NCI-H510A (cell line): ENCODE measurements around the gene NPEPL1.

Experiments
- DNase-seq: peaks from one replicate; lab custom pipeline; 2025; lab: John Stamatoyannopoulos, UW

NPEPL1 gene

DNA sequence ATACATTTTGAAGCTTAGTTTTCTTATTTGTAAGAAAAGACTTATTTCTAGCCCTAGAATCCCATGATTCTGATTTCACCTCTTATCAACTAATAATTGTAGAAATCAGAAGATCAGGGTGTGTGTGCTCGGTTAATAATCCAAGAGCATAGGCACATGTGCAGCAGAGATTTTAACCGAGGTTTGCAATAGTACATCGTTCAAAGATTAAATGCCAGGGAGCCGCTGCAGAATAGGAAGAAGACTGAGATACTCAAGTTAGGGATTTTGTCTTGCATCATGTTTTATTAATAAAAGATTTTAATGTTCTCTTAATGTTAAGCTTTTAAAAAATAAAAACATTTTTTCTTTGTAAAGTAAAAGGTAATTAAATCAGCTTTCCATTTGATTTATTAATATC is 34.6 kb upstream of the NPEPL1 start:
- no peak for DNase-seq

DNA sequence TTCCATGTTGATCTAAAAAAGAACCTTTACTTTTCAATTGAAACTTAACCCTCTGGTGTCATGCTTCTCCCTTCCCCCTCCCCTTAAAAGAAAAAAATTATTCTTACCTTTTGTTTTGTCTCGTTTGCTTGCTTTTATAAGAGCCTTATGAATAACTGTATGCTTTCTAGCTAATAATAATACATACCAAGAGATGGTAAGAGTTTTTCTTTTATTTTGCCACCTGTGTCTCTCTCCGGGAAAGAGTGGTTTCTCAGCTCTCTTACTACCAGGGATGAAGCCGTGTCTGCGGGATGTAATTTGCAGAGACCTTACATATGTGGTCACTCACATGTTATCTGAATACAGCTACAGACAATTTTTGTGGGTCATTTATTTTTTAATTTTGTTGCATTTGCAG is 33.8 kb upstream of the NPEPL1 start:
- no peak for DNase-seq

DNA sequence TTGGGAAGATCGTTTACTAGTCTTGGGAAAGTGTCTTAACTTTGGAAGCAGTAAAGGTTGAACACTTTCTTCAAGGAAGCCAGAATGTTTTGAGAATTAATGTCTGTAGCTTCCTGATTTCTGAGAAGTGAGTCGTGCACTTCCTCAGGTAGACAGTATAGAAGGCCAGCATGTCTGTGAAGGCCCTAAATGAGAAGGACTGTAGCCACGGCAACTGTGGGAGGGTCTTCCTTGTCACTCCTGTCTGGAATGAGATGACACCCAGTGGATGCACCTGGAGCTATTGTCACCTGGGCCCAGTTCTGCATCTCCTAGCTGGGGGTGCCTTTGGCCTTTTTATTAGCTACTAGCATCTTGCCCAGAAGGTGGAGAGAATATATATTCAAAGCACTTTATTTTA is 32.8 kb upstream of the NPEPL1 start:
- no peak for DNase-seq

DNA sequence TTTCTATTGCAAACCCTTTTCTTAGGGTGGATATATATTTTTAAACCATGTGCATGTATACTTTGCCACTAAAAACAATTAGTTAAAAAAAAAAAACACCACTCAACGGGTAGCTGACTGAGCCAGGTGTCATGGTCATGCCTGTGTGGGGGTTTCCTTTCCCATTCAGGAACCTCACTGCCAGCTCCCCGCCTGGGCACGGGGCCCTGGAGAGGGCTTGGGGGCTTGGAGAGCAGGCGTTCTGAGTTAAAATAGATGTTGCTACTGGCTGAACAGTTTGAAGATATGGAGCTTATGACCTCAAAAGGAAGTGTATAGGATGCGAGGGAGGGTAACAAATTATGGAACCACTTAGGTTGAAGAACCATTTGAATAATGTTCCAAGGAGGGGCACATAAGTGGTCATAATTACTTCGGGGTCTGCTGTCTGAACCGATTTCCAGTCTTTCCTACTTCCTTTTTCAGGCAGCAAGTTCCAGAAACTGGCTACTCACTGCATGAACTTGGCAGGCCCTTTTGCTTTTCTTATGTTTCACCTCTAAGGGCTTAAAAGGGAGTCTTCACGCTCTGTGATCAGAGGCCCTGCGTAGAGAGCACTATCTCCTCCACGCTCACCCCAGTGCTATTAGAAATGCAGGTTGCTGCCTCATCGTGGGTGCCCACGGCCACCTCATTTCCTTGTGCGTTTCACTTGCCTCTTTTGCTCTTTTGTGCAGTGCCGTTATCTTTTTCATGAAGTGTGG is 31.6 kb upstream of the NPEPL1 start:
- DNase-seq = no peak

DNA sequence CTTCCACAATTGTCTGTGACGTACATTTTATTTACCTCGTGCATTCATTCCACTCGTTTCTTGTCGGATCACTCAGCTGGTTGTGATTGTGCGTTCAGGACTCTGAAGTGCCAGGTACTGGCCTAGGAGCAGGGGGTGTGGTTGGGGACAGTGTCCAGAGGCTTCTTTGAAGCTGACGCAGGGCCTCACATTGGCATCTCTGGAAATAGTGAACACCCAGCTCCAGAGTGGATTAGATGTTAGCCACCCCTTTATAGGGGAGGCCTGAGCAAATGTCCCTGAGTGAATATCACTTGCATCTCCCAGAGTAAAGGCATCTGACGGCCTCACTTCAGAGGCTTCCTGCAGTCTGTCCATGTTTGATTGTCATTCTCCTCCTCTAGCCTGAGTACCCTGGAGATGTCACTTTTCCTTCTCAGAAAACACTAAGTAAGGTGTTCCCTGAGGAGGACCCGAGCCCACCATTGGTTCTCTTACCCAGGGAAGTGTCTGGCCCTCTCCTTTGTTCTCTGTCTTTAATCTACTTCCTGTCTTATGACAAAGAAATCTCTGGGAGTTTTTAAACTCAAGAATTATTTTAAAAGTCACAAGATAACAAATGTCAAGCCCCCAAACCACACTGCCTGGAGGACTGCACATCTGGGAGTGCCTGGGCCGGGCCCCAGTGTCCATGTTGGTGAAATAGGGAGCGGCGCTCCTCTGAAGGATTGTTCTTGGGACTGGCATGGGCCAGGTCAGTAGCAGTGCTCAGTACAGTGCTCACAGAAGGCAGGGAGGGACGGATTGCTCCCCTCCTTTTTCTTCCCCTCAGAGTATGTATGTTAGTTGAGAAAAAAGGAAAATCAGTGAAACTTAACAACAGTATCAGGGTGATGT is 30.8 kb upstream of the NPEPL1 start:
- no peak for DNase-seq

DNA sequence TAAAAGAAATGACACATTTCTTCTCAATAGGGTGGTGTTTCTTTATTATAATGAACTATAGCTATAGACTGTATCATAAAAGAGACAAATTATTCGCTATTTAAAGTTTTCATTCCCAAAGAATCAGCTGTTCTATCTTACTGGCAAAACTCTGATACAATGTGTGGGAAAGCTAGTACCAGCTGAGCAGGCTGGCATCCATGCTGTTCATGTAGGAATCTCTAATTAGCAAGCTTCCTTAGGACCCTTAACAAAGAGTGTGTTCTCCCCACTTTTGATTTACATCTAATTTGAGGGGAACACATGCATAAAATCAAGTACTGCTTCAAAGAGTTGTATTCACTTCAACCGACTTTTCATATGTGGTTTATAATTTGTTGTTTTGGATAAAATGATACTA is 28.3 kb upstream of the NPEPL1 start:
- DNase-seq = no peak

DNA sequence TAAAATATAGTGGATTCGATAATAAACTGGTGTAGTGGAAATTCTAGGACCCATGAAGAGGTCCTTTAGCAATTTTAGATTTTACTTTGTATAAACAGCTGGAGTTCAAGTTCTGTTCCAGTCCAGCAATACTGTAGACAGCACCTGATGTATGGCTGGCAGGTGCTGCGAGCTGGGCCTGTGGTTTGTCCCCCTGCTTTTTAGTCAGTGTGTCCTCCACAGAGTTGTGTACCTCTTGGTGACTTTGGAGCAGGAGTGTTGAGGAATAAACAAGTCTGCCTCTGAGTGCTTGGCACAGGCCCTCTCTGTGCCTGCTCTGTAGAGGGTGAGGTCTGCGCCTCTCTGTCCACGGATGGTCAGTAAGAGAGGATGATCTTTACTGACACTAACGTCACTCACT is 27.7 kb upstream of the NPEPL1 start:
- no peak for DNase-seq

DNA sequence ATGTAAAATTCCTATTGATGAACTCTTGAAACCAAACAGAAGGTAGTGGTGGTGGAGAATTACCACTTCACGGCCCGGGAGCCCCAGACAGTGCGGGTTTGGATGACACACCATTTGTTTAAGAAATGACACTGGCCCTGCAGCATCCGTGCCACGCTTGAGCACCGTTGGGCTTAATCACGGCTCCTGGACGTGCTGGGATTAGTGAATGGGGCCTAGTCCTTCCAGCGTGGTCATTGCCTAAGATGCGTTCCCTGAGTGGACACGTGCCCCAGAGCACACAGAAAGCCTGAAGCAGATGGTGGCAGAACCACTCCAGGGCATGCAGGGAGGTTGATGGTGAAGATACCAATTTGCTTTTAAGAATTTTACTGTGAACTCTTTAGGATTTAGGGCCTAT is 27.0 kb upstream of the NPEPL1 start:
- no peak for DNase-seq

DNA sequence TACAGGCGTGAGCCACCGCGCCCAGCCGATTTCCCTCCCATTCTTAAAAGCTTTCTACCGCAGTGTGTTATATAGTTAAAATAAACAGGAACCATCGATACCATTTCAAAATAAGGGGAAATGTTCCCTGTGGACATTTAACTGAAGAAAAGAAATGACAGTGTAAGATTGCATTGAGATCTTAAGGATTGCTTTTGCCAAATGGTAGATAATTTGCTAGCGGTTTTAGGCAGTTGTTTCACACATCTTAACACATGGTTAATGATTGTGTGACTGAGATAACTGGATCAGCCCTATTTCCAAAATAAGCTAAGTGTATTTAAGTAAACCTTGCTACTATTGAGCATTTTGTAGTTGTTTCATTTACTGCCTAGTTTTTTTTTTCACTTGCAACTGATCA is 25.9 kb upstream of the NPEPL1 start:
- no peak for DNase-seq

DNA sequence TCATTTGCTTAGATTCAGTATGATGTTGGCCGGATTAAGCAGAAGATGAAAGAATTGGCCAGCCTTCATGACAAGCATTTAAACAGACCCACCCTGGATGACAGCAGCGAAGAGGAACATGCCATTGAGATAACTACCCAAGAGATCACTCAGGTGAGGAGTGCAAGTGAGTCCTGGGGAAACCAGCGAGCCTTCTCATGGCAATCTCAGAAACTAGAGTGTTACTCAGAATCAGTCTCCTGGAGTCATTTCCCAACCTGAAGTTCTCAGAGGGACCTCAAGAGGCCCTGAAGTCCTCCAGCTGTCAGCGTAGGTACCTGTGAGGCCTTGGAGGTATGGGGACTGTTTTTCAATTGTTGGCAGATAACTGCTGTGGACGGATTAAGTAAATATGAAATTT is 24.6 kb upstream of the NPEPL1 start:
- no peak for DNase-seq

DNA sequence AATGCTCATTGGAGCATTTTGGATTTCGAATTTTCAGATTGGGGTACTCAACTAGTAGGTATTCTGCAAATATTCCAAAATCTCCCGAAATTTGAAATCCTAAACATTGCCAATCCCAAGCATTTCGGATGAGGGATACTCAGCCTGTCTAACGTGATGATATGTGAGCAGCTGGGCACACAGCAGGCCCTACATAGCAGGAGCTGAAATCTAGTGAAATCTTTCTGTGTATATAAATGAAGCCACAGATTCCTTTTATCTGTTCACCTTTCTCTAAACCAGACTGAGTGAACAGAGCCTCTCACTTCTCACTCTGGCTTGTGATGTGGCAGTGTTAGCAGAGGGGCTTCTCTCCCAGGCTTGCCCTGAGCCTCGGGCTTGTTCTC is 23.7 kb upstream of the NPEPL1 start:
- DNase-seq = no peak

DNA sequence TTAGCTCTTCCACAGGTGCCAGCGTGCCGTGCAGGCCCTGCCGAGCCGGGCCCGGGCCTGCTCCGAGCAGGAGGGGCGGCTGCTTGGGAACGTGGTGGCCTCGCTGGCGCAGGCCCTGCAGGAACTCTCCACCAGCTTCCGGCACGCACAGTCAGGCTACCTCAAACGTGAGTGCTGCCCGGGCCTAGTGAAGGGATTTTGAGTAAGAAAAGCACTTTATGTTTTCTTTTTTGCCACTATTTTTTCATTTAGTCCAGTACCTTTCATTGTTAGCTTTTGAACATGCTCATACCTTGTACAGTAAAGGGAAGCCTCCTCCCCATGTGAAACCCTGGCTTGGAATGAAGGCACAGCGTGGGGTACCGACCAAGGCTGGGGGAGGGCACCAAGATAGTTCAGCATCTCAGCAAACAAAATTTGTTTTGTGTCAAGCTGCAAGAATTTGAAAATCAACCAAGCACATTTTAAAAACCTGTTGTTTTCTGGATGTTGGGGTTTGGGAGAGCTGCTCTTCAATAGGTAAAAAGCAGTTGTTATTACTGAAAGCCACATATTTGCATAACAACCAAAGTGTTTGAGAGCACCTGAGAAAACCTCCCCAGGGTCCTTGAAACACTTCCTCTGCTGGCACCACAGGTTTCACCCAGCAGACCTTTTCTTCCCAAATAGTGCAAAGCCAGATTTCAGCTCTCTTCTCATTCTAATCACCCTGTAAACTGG is 23.2 kb upstream of the NPEPL1 start:
- DNase-seq = no peak

DNA sequence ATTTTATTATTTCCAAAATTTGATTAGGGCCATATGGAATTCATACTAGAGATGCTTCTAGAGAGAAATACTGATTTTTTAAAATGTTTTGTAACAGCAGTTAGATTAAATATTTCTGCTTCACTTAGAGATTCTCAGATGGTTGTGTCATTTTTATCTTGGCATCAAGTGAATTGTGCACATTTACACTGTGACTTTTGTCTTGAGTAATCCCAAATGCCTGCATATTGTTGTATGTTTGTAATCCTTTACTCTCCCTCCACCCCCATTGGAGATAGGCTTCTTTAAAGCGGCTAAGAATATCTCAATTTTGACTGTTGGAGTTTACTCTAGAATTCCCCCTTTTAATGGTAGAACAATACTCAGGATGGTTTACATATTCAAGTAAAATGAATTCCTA is 22.5 kb upstream of the NPEPL1 start:
- DNase-seq = no peak

DNA sequence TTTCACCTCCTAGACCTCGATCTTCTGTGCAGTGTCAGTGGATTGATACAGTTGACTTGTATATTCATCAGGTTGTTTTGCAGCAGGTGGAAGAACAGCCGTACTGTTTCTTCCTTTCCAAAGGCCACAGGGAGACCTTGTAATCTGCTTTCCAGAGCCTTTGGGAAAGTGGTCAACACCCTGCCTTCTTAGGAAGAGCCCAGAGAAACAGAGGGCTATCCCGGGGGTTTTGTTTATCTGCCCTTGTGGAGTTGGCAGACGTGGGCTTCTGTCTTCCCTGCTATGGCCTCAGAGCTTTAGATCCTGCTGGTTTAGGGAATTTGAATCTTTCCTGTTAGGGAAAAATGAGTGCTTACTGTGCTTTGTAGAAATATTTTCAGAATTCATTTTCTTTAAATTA is 21.9 kb upstream of the NPEPL1 start:
- no peak for DNase-seq

DNA sequence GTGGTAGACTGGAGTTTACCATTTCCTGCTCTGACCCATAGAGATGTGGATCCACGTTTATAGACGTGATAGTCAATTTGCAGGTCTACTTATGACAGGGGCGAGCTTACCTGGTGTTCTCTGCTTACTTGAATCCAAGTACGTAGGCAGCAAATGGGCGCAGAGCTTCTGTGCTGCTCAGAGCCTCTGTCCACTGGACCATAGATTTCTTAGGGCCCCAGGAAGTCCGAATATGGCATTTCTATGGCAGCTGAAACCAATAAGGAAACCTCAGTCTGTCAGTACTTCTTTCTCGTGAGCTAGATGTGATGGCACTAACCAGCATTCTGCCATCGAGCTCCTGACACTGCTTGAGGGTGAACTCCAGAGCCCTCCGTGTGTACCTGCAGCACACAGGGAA is 19.5 kb upstream of the NPEPL1 start:
- no peak for DNase-seq

DNA sequence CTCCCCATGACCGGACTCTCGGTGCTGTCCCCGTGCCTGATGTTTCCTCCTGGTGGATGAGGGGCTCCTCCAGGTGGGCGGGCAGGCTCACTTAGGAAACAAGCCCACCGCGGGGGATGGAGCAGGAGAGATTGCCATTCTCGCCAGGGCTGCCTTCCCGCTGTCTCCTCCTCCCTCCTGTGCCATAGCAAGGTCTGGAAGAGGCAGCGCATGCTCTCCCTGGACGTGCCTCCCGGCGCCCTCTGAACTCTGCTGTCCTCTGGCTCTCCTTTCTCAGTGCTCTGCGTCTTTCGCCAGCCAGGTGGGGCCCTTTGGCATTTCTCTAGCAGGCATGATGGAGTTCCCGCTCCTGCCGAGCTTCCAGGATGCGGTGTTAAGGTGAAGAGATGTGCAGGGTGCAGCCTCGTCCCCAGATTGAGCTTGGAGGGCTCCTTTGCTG is 17.4 kb upstream of the NPEPL1 start:
- DNase-seq = no peak

DNA sequence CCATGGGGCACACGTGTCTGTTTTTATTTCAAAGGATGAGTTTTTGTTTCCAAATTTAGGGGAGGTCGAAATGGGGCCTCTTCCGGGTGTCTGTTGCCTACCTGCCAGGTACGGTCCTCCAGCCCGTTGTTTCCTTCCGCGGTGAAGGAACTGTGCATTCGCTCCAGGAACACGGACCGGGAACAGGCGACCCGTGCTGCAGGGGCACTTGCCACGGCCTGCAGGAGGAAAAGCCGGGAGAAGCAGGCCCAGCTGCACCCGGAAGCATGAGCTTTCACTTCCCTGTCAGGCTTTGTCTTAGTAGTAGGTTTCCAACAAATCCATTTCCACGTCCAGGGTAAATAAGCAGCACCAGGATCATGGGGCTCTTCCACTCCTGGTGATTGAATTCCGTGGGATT is 17.0 kb upstream of the NPEPL1 start:
- no peak for DNase-seq

DNA sequence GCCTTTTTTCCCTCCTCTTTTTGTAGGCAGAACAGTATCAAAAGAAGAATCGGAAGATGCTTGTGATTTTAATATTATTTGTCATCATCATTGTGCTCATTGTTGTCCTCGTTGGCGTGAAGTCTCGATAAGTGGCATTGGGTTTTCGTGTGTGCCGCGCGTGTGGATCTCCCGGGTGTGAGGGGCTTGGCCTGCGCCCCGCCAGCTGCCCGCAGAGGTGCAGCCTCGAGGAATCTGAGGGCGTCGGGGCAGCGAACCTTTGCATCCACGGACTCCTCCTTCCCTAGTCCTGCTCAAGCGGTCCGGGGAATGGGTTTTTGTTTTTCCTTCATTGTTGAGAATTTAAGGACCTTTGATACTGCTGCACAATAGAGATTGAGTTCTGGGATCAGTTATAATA is 16.4 kb upstream of the NPEPL1 start:
- DNase-seq = no peak

DNA sequence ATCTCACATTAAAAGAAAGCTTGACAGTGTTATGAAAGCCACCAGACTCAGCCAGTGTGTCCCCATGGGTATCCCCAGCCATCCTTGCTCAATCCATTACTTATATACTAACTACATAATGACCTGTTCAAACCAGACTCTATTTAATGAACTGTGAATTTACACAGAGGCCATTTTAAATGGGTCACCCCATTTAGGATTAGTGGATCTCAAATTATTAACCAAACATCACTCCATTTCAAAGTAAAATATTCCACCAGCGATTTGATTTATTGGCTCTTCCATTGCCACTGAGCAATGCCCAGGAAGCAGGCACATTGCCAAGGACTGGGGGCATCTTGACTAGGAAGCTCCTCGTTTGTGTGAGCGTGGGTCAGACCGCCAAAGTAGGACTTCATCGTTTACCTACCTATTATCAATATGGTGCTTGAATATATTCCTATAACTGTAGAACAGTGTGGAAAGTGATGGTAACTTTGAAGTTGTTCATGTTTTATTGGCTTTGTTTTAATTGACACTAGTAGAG is 15.5 kb upstream of the NPEPL1 start:
- no peak for DNase-seq

DNA sequence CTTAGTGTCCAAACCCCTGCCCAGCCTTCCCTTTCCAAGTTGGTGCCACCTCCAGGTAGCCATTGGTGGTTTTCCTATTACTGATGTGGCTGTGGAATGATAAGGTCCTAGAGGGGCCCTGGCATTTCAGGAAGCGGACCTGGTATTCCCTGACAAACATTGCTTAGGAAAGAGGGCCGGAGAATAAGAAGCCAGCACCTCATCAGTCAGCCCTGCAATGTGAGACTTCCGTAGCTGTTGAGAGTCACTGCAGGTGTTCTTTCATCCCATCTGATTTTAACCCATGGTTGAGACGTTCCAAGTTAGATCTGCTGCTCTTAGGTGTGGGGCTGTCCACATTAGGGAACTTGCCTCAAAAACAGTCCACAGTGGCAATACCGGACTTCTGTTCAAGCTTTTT is 14.8 kb upstream of the NPEPL1 start:
- DNase-seq = no peak

DNA sequence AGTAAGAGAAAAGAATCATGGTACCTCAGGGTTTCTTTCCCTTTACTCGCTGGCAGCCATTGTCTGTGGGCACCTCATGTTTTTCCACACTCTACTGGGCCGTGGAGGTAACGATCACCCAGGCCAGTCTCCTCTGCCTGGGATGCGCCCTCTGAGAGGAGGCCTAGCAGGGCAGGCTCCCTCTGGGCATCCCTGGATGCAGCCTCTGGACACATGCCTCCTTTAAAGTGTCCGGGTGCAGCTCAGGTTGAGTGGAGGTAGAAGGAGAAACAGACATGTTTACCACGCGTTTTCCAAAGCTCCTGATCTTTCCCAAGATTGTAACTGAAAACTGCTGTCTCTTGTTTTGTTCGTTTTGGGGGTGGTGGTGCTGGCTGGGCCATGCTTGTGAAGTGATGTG is 13.8 kb upstream of the NPEPL1 start:
- DNase-seq = no peak

DNA sequence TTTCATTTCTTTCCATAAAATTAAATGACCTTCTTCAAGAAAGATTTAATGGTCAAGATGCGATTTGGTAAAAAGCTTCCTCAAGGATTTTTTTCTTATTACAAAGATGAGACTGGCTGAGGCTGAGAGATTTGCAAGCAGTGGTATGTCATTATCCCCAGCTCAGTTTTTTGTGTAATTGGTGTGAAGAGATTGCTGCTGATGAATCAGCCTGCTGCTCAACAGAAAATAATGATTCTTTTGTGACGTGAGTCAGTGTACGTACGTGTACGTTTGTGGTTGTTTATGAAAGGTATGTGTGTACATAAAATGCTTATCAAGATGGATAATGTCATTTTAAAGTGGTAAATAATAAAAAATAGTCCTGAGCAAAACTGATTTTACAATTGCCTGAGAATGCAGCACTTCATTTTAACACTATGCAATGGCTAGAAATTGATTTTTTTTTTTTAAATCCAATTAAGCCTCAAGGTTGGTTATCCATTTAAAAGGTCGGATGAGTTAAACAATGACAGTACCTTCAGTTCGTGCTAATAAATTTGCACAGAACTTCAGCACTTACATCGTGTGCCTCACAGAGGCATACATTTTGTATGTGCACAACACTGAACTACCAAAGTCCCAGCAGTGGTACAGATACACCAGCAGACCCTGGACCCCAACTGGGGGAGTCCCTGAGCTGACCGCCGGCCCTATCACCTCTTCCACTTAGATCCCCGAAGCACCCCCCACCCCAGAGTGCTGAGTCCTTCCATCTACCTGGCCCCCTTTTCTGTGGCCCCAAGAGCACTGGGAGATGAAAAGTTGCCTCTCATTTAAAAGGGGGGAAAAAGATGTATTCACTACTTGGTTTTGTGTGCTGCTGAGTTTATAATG is 9.7 kb upstream of the NPEPL1 start:
- DNase-seq = no peak
